Thyroid gland (tissue), 4 donors: Measurements from ENCODE around the gene CHST13.

Experiments used
- POLR2A ChIP-seq, 2 donors: fragments of 450-650 bp; IDR thresholded peaks; one replicate each; pipeline ENCODE4 v1.6.1; 2017; ENCODE audit warnings: antibody characterized with exemption in 2 of 2, mild to moderate bottlenecking in 2 of 2, moderate library complexity in 1 of 2
- TF ChIP-seq, protein P1 (sequence below), 6 experiments: fragments of 200-600 bp in 3 of 6; fragments of 450-650 bp in 3 of 6; sonication (generic) in 3 of 6; IDR thresholded peaks; one replicate each; pipeline ENCODE4 v1.5.1; 2016 to 2019; ENCODE audit warnings: antibody characterized with exemption in 6 of 6, mild to moderate bottlenecking in 2 of 6, inconsistent platforms in 1 of 6, moderate library complexity in 1 of 6

DNA sequence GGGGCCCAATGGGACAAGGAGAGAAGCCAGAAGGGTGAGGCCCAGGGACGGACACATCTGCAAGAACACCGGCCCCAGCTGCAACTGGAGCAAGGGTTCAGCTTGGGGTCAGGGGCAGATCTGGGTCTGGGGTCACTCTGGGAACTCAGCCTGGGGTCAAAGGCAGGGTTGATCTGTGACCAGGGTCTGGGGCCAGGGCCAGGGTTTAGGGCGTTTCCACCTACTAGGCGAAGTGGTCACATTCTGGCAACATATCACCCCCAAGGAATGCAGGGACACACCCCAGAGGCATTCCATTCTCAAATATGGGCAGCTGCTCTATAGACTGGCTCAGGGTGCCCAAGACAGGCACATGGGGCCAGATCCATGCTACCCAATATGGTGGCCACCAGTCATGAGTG, 15.4 kb upstream of the CHST13 start:
- TF ChIP-seq, protein P1, sequence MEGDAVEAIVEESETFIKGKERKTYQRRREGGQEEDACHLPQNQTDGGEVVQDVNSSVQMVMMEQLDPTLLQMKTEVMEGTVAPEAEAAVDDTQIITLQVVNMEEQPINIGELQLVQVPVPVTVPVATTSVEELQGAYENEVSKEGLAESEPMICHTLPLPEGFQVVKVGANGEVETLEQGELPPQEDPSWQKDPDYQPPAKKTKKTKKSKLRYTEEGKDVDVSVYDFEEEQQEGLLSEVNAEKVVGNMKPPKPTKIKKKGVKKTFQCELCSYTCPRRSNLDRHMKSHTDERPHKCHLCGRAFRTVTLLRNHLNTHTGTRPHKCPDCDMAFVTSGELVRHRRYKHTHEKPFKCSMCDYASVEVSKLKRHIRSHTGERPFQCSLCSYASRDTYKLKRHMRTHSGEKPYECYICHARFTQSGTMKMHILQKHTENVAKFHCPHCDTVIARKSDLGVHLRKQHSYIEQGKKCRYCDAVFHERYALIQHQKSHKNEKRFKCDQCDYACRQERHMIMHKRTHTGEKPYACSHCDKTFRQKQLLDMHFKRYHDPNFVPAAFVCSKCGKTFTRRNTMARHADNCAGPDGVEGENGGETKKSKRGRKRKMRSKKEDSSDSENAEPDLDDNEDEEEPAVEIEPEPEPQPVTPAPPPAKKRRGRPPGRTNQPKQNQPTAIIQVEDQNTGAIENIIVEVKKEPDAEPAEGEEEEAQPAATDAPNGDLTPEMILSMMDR (IDR thresholded peaks at IDR 0.05): no peak
- TF ChIP-seq POLR2A (IDR thresholded peaks at IDR 0.05): no peak
